HG03097 (cell line): ENCODE data around the gene MIA.
"Not testable (repeated sequence)": the region's sequence is repeated elsewhere in the genome, so short reads cannot be mapped to it uniquely, and the experiment has no call there.

Experiments used
- ATAC-seq: cut with Tn5 transposase; IDR thresholded peaks from one replicate; pipeline ENCODE4 v1.9.1; 2021; ENCODE audit not compliant: unreplicated experiment, low FRiP score

The MIA gene

DNA sequence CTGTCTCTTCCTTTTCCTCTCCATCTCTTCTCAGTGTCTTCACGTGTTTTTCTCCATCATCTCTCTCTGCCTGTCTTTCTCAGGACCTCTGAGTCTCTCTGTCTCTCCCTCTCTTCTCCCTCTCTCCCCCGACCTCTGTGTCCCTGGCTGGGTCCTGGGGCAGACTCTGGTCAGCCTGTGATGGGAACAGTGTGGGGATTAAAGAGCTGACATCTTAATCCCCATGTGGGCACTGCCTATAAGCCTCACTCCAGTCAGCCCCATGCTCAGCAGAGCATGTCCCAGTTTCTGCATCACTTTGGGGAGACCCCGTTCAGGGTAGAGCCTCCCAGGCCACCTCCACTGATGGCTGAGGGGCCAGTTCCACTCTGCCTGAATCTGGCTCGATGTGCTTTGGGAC, 39.9 kb downstream of the MIA start:
- ATAC-seq, result no peak

DNA sequence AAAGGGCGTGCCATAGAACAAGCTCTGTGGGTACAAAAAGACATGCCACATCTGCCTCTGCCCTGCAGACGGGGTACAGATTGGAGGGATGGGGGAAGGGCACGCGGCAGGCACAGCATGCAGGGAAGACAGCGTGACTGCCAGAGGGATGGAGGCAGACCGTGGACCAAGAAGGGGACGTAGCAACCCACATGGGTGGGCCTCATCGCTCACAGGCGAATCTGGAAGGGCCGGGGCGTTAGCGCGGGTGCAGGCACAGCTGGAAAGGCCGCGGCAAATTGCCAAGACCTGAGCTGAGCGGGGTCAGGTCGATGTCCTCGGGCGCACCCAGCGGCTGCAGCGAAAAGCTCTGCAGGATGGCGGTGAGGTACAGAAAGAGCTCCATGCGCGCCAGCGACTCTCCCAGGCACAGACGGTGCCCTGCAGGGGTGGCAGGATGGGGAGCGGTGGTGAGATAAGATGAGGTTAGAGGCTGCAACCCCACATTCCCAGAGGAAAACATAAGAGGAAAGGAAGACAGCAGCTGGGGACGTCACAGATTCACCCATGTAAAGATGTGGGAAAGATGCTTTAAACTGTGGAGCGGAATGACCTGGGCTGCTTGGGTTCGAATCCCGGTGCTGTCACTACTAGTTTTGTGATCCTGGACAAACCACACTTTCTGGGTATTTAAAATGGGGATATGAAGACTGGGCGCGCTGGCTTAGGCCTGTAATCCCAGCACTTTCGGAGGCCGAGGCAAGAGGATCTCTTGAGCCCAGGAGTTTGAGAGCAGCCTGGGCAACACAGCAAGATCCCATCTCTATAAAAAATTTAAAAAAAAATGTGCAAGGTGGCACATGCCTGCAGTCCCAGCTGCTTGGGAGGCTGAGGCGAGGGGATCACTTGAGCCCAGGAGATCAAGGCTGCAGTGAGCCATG, 43.4 kb downstream of the MIA start:
- ATAC-seq, result not testable (repeated sequence)

DNA sequence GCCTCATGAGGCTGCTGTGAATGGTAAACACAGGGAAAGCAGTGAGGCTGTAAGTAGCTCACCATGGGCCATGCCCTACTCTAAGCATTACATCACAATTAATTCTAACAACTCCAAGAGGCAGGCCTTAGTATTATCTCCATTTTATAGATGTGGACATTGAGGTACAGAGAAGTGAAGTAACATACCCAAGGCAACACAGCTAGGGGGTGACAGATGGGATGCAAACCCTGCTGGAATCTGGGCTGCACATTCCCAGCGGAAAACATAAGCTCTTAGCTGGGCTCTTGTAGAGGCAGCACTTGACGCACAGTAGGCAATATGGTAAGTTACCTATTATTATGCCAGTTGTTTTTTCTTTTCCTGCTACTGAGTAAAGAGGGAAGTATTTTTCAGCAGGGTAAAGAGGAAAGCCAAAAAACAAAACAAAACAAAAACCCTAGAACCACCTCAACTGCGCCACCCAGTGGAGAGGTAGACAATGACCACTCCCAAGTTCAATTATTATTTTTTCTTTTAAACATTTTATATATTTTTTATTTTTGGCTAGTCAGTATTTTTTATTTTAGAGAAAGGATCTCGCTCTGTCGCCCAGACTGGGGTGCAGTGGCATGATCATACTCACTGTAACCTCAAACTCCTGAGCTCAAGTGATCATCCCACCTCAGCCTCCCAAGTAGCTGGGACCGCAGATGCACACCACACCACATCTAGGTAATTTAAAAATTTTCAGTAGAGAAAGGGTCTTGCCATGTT, 44.3 kb downstream of the MIA start:
- not testable (repeated sequence) for ATAC-seq

DNA sequence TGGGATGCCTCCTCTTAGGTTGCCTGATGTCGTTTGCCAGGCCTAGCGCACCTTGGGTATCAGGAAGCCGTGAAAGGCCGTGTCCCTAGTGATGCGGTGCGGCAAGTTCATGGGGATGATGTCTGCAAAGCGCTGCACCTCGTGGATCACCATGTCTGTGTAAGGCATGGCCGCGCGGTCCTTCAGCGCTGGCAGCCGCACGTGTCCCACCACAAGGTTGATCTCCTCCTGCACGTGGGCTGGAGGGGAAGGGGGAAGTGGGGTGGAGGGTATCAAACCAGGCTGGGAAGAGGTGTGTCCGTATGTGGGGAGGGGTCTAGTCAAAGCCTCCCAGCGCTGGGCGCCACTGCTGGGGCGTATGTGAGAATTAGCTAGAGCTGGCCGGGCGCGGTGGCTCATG, 46.8 kb downstream of the MIA start:
- ATAC-seq, result no peak

DNA sequence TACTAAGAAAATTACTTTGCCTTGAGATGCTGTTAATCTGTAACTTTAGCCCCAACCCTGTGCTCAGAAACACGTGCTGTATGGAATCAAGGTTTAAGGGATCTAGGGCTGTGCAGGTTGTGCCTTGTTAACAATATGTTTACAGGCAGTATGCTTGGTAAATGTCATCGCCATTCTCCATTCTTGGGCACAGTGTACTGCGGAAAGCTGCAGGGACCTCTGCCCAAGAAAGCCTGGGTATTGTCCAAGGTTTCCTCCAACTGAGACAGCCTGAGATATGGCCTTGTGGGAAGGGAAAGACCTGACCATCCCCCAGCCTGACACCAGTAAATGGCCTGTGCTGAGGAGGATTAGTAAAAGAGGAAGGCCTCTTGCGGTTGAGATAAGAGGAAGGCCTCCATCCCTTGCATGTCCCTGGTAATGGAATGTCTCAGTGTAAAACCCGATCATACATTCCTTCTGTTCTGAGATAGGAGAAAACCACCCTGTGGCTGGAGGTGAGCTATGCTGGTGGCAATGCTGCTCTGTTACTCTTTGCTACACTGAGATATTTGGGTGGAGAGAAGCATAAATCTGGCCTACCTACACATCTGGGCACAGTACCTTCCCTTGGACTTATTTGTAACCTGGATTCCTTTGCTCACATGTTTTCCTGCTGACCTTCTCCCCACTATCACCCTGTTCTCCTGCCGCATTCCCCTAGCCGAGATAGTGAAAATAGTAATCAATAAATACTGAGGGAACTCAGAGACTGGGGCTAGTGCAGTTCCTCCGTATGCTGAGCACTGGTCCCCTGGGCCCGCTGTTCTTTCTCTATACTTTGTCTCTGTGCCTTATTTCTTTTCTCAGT, 47.6 kb downstream of the MIA start:
- not testable (repeated sequence) for ATAC-seq

DNA sequence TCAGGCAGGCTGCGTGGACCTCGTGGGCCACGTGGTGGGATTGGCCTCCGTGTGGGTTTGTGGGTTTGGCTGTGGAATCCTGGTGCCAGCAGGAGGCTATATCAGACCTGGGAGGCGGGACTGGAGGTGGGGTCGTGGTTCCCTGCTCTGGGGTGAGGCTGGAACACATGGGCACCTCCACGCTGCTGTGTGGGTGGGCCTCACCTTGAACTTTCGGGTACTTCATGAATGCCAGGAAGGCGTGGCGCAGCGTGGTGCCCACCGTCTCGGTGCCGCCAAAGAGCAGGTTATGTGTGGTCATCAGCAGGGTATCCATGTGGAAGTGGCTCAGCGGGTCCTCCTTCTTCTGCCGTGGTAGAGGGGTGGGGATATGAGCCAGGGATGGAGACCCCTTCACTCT, 49.6 kb downstream of the MIA start:
- ATAC-seq, result not testable (repeated sequence)

DNA sequence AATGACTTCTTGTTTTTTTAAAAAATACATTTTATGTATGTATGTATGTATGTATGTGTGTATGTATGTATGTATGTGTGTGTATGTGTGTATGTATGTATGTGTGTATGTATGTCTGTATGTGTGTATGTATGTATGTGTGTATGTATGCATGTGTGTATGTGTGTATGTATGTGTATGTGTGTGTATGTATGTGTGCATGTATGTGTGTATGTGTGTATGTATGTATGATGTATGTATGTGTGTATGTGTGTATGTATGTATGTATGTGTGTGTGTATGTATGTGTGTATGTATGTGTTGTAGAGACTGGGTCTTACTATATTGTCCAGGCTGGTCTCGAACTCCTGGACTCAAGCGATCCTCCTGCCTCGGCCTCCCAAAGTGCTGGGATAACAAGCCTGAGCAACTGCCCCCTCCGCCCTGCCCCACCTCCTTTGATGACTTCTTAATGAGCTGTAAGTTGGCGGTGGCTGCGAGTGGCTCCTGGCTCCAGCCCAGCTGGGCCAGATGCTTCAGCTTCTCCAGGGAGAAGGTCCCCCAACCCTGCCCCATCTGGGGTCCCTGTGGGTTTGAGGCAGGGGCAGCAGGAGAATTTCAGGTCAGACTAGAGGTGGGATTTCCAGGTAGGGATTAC, 50.3 kb downstream of the MIA start:
- not testable (repeated sequence) for ATAC-seq

DNA sequence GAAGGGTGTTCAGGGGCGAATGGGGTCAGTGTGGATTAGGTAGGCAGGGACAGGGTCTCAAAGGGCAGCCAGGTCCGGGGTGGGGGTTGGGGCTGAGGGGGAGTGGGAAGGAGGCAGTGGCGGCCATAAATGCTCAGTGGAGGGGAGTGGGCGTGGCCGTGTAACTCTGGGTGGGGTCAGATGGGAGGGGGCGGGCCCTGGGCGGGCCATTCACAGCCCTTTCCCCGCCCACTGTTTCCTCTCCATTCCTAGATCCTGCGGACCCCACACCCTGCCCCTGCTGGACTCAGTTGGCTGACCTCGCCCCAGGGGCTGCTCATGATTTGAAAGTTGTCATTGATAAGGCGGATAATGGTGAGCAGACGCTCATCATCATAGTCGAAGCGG, 51.0 kb downstream of the MIA start:
- not testable (repeated sequence) for ATAC-seq

DNA sequence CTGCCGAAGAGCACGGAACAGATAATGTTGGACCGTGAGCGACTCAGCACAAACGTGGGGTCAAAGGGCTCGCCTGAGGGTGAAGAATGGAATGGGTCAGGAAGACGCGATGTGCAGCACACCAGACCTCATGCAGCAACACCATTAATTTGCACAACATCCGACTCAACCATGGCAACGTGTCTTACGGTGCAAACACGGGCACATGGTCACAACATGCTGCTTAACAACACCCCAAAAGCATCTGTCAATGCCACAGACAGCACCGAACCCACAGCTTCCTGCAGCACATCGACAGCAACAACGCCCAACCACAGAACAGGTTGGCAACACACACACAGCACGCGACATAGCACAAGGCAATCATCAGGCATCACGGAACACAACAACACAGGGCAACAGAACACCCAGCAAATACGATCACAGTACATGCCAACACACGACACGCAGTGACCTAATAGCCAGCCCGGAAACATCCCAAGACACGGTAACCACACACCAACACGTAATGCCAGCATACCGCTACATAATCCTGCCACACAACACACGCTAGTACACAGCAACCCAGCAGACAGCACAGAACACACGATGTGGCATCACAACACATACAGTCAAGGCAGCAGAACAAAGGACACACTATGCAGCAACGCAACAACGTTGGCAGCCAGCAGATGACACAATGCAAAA, 51.5 kb downstream of the MIA start:
- ATAC-seq, result not testable (repeated sequence)
